GM19025 (cell line): ENCODE results near the gene PLCH1.
"Not testable (repeated sequence)": the region's sequence is repeated elsewhere in the genome, so short reads cannot be mapped to it uniquely, and the experiment has no call there.

ENCODE experiments used
- ATAC-seq: cut with Tn5 transposase; IDR thresholded peaks from one replicate; pipeline ENCODE4 v1.9.1; 2021; ENCODE audit warnings: mild to moderate bottlenecking, low read depth, moderate library complexity; ENCODE audit not compliant: unreplicated experiment

Gene PLCH1

GRCh38 chr3:155394896-155395295 lies 350.0 kb downstream of the PLCH1 start:
- ATAC-seq = not testable (repeated sequence)

GRCh38 chr3:155394240-155394639 lies 350.6 kb downstream of the PLCH1 start:
- ATAC-seq = no peak

GRCh38 chr3:155393316-155393715 lies 351.6 kb downstream of the PLCH1 start:
- ATAC-seq = no peak

GRCh38 chr3:155392138-155392537 lies 352.7 kb downstream of the PLCH1 start:
- no peak for ATAC-seq

GRCh38 chr3:155391551-155391958 lies 353.3 kb downstream of the PLCH1 start:
- no peak for ATAC-seq

- no peak for ATAC-seq
Observed at GRCh38 chr3:155391104-155391503, 353.8 kb downstream of the PLCH1 start.

GRCh38 chr3:155390351-155390750 lies 354.5 kb downstream of the PLCH1 start:
- no peak for ATAC-seq

DNA sequence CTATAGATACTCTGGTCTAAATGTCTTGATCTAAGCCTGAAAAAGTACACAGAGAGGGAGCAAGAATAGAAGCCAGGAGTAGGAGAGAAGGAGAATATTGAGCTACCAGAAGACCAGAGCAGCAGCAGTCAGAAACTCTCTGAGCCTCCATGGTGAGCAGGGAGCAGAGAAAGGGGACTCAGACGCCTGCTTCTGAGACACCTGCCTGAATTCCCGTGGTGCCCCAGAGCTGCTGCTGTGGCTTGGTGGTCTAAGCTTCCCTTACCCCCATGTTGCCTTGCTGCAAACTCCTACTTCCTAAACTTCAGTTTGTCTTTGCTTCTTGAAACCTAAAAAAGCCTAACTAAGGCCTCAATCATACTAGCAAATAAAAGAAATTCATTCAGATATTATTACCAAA lies 356.5 kb downstream of the PLCH1 start:
- ATAC-seq = no peak

DNA sequence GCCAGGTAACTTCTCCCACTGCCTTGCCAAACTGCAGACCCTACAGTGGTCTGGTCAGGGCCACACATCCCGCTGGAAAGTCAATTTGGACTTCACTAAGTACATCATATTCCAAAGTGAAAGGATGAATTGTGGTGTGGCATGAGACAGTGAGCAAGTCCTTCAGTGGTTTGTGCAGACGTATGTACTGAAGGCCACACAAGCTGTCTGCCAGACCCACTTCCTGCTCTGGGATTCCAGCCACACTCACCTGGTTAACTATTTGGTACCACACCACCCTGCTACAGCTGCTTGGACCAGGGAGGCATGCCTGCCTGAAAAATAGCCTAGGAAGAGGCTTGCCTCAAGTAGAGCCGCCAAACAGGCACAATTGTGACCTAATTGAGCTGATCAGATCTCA lies 357.3 kb downstream of the PLCH1 start:
- no peak for ATAC-seq

GRCh38 chr3:155386919-155387318 lies 358.0 kb downstream of the PLCH1 start:
- ATAC-seq = no peak

DNA sequence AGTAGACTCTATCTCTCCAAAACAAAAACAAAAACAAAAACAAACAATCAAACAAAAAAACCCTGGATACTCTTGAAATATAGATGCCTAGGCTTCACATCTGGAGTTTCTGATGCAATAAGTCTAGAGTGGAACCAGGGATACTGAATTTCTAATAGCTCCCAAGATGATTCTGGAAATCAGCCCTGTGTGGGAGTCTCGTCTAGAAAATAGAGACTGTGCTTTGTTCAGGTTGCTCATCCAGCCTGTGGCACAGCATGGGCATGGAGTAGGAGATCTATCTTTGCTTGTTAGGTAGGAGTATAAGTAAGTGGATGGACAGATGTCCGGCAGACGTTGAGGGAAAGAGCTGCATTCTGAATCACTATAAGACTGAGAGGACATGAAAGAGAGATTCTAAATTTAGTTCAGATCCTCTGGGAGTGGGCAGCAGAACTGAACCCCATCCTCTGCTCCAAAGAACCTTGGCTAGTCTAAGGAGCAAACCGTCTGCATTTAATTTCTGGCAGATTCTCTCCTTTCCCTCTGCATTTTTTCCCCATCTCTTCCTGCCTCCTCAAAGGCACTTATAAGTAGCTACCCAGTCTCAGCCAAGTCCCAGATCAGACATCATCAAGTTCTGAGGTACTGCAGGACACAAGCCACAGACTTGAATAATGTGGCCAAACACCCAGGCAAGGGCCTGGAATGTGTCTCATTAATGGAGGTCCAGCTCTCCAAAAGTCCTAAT lies 358.8 kb downstream of the PLCH1 start:
- no peak for ATAC-seq

DNA sequence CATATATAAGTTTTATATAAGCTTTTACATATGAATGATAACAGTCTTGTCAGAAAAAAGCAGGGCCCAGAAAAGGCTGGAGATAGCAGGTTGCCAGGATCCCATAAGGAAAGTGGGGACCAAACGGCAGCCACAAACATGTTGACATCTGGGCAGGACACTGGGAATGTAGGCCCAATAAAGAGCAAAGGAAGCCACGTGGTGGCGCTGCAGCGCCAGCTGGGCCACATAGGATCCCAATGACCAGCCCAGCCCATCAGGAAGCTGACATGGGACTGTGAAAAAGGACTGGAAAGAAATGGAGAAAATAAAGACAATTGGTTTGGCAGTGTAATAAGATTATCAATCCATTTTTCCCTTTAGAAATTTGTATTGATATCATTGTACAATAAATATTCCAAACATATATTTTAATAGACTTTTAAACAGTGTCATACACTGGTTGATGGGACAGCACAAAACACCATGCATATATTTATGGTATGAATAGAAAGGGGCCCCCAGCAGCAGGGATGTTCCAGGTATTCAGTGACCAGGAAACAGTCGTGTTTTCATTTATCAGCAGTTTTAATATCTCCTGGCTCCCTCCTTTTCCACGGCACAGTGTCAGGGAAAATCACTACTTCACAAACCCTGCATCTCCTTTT lies 362.4 kb downstream of the PLCH1 start:
- no peak for ATAC-seq

GRCh38 chr3:155377847-155378246 lies 367.0 kb downstream of the PLCH1 start:
- no peak for ATAC-seq

- no peak for ATAC-seq
Observed at GRCh38 chr3:155377071-155377470, 367.8 kb downstream of the PLCH1 start.

- no peak for ATAC-seq
Observed at GRCh38 chr3:155372281-155372680, 372.6 kb downstream of the PLCH1 start.

DNA sequence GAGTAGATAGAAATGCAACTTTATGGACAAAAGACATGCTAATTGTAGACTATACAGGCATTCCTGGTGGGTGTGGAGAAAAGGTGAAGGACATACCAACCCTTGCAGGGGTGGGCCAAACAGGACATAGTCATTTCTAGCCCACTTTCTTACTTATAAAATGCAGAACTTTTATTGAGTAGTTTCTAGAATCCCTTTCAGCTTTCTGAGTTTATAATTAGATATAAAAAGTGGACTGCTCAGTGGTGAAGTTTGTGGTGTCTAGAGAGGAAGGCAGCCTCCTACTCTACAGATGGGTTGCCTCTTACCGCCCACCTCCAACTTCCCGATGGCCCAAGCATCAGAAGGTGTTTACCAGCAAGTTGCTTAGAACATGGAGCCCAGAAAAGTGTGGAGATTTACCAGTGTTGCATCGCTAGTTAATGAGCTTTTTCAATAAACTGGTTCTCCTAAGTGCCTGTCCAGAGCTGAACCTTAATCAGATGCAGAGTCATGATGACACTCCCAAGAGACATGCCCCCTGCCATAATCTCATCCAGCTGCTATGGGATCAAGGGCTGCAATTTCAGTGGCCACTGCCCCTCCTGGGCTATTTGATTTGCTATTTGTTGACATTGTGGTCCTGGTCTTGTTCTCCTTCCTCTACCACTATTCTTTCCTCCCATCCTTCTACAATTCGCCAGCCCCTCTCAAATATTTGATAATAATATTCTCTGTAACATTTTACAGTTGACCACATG lies 373.9 kb downstream of the PLCH1 start:
- no peak for ATAC-seq

DNA sequence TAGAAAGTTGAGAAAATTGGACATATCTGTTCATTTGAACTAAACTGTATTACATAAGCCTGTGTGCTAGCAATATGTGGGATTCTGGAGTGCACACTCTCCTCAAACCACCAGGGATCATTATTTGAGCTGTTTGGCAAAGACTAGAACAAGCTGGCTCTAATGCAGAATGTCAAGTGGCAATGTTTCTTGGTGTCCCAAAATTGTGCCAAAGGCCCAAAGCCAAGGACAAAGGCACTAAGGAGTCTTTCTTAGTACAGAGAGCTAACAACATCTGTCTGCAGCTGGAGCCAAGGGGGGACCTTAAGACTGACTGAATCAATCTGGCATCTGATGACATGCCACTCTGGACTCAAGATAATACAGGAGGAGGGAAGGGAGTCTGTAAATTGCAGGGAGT lies 374.7 kb downstream of the PLCH1 start:
- no peak for ATAC-seq

GRCh38 chr3:155369735-155370134 lies 375.1 kb downstream of the PLCH1 start:
- no peak for ATAC-seq

DNA sequence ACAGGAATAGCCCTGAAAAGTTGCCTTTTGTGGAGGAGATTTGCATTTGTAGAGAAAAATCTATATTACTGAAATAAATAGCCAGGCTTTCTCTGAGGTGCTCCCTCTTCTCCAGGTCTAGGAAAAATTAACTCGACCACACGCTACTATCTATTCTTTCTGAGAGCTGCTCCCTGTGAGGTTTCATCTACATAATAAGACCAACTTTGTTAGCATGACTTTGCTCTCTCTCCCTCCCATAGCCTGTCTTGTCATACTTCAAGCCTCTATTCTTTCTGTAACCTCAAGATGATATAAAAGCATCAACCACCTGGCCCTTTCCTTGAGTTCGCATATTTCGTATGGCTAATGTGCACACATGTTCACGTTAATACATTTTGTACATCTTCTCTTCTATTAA lies 375.6 kb downstream of the PLCH1 start:
- no peak for ATAC-seq

- ATAC-seq = no peak
Observed at GRCh38 chr3:155368786-155369185, 376.1 kb downstream of the PLCH1 start.

DNA sequence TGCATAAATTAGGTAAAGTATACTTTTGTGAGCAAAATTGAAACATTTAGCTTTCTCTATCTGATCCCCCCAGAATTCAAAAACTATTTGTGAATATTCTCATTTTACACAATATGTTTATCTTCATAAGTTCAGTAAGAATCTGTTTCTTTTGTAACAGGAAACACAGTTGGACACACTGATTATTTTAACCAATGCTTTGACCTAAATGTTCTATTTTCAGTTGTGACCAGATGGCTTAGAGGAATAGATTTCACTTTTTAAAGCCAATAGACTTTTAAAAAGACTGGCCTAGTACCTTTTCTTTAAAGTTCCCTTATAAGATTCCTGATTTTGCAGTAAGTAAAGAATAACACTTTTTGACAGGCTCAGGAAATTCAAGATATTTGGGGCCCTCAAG lies 377.4 kb downstream of the PLCH1 start:
- no peak for ATAC-seq
